Tongue (tissue), 2 donors: Measurements from ENCODE around the gene KIRREL2. TPM values are rescaled to one million over a fixed set of nuclear protein-coding genes. Genes with fewer than 3 reads are reported as not detected.
"Not testable (repeated sequence)": the region's sequence is repeated elsewhere in the genome, so short reads cannot be mapped to it uniquely, and the experiment has no call there.

ENCODE experiments used
- DNase-seq: peaks from one replicate; pipeline ENCODE4 v3.0.0-alpha.2; 2015
- total RNA-seq: library from RNA; depleted of rRNA; stranded (reverse); fragments of >200 nt; gene quantifications from one replicate; pipeline ENCODE4 v1.2.3, GENCODE V29; 2014

KIRREL2 gene
- total RNA-seq, 1 donor from 2014 or later: 0.51 TPM

GRCh38 chr19:35899547-35900214, 43.0 kb downstream of the KIRREL2 start:
- peak; percentile 89 for DNase-seq

GRCh38 chr19:35901055-35901644, 44.4 kb downstream of the KIRREL2 start:
- no peak for DNase-seq

GRCh38 chr19:35901854-35902661, 45.3 kb downstream of the KIRREL2 start, which contains the start of gene HCST:
Gene HCST (plus strand): TSS chr19:35902529. CDS start chr19:35902594, 65 bp downstream.
- DNase-seq: no peak

- no peak for DNase-seq
Observed at GRCh38 chr19:35902870-35903475, 46.3 kb downstream of the KIRREL2 start.

GRCh38 chr19:35903550-35904179, 47.0 kb downstream of the KIRREL2 start:
- DNase-seq: peak; percentile 35

GRCh38 chr19:35904311-35905068, 47.8 kb downstream of the KIRREL2 start:
- DNase-seq: no peak

- no peak for DNase-seq
Observed at GRCh38 chr19:35905178-35905727, 48.5 kb downstream of the KIRREL2 start.

- DNase-seq: no peak
Observed at GRCh38 chr19:35907377-35907745, 50.6 kb downstream of the KIRREL2 start.

- no peak for DNase-seq
Observed at GRCh38 chr19:35908010-35908441, 51.3 kb downstream of the KIRREL2 start, which contains the start of gene TYROBP. Gene TYROBP (minus strand): TSS chr19:35908295. CDS start chr19:35908228, 67 bp downstream.

- peak; percentile 29 for DNase-seq
Observed at GRCh38 chr19:35908973-35909683, 52.4 kb downstream of the KIRREL2 start.

GRCh38 chr19:35909684-35910035, 52.9 kb downstream of the KIRREL2 start:
- no peak for DNase-seq

GRCh38 chr19:35910355-35910754, 53.6 kb downstream of the KIRREL2 start:
- not testable (repeated sequence) for DNase-seq

GRCh38 chr19:35911173-35911572, 54.5 kb downstream of the KIRREL2 start:
- DNase-seq: no peak

- DNase-seq: no peak
Observed at GRCh38 chr19:35911790-35912189, 55.1 kb downstream of the KIRREL2 start.

- no peak for DNase-seq
Observed at GRCh38 chr19:35913589-35913988, 56.9 kb downstream of the KIRREL2 start.

GRCh38 chr19:35915443-35915842, 58.7 kb downstream of the KIRREL2 start:
- no peak for DNase-seq
